ENCODE measurements around the gene SPTAN1. TPM values are rescaled to one million over a fixed set of nuclear protein-coding genes. Genes with fewer than 3 reads are reported as not detected.
A peak's percentile ranks its signal among the peaks of the same experiment; 100 is the strongest.

Gene SPTAN1
- total RNA-seq, 4 donors from 2014 or later = 204 to 368 (median 348) TPM

DNA sequence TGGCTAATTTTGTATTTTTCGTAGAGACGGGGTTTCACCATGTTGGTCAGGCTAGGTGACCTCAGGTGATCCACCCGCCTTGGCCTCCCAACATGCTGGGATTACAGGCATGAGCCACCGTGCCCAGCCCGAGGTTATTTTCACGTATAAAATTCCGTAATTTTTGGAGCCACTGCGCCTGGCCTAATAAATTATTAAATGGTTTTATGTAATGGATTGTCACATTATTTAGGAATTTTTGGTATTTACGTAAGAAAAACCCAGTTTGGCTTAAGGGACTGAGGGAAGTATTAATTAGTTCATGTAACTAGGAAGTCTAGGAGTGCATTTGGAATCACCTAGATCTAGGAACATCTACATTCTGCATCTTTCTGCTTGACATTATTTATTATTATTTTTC is 39.6 kb upstream of the SPTAN1 start:
- no peak overlapping the region for H3K4me3 ChIP-seq
- no peak for DNase-seq (ENCODE audit: extremely low spot score)
- TF ChIP-seq, protein P1, sequence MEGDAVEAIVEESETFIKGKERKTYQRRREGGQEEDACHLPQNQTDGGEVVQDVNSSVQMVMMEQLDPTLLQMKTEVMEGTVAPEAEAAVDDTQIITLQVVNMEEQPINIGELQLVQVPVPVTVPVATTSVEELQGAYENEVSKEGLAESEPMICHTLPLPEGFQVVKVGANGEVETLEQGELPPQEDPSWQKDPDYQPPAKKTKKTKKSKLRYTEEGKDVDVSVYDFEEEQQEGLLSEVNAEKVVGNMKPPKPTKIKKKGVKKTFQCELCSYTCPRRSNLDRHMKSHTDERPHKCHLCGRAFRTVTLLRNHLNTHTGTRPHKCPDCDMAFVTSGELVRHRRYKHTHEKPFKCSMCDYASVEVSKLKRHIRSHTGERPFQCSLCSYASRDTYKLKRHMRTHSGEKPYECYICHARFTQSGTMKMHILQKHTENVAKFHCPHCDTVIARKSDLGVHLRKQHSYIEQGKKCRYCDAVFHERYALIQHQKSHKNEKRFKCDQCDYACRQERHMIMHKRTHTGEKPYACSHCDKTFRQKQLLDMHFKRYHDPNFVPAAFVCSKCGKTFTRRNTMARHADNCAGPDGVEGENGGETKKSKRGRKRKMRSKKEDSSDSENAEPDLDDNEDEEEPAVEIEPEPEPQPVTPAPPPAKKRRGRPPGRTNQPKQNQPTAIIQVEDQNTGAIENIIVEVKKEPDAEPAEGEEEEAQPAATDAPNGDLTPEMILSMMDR (IDR thresholded peaks at IDR 0.05) = no peak
- TF ChIP-seq EP300 (IDR thresholded peaks at IDR 0.05) (no peak), POLR2A (IDR thresholded peaks at IDR 0.05; ENCODE audit: low read depth) (no peak), POLR2AphosphoS5 (IDR thresholded peaks at IDR 0.05) (no peak)
- no peak overlapping the region for H3K27ac ChIP-seq (replicated peaks in 1 of 4)
- WGBS = 93% methylated on average over 9 of the region's 9 CpGs
- H3K27me3 ChIP-seq = no peaks in the 10 kb centered on the region
- no peaks in the 10 kb centered on the region for H3K4me1 ChIP-seq
- intact Hi-C loops (cut with DNase I) = no loop called here
- H3K36me3 ChIP-seq = peaks cover 36 to 88% (median 70%) of the 10 kb centered on the region in 4 donors
- no peaks in the 10 kb centered on the region for H3K9me3 ChIP-seq

DNA sequence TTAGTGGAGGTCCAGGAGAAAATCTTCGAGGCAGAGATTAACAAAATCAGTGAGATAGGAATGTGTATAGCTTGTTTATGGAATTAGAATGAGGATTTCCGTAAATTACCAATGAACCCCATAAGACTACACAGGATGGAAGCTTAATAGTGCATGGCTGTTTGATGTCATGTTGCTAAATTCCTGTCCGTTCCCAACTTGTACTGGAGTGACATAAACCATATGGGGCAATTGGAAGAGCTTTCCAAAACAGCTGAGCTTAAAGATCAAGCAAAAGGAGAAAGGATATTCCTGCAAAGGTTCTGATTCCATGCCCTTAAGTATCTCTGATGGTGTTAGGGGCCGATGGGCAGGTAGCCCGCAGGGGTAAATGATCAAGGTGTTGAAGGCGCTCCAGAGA is 30.4 kb upstream of the SPTAN1 start:
- DNase-seq (ENCODE audit: extremely low spot score) = no peak
- H3K36me3 ChIP-seq = peaks cover 29 to 93% (median 77%) of the 10 kb centered on the region in 4 donors
- no peak overlapping the region for H3K27ac ChIP-seq (replicated peaks in 1 of 4)
- H3K27me3 ChIP-seq = no peaks in the 10 kb centered on the region
- peaks cover 7 to 14% (median 11%) of the 10 kb centered on the region in 4 donors for H3K4me1 ChIP-seq
- TF ChIP-seq POLR2AphosphoS5 (IDR thresholded peaks at IDR 0.05) (no peak), EP300 (IDR thresholded peaks at IDR 0.05) (no peak), POLR2A (IDR thresholded peaks at IDR 0.05; ENCODE audit: low read depth) (no peak)
- TF ChIP-seq, protein P1 (IDR thresholded peaks at IDR 0.05) = no peak
- H3K4me3 ChIP-seq = no peak overlapping the region
- 75% methylated on average over 6 of the region's 6 CpGs for WGBS
- no peaks in the 10 kb centered on the region for H3K9me3 ChIP-seq
- intact Hi-C loops (cut with DNase I) = no loop called here

DNA sequence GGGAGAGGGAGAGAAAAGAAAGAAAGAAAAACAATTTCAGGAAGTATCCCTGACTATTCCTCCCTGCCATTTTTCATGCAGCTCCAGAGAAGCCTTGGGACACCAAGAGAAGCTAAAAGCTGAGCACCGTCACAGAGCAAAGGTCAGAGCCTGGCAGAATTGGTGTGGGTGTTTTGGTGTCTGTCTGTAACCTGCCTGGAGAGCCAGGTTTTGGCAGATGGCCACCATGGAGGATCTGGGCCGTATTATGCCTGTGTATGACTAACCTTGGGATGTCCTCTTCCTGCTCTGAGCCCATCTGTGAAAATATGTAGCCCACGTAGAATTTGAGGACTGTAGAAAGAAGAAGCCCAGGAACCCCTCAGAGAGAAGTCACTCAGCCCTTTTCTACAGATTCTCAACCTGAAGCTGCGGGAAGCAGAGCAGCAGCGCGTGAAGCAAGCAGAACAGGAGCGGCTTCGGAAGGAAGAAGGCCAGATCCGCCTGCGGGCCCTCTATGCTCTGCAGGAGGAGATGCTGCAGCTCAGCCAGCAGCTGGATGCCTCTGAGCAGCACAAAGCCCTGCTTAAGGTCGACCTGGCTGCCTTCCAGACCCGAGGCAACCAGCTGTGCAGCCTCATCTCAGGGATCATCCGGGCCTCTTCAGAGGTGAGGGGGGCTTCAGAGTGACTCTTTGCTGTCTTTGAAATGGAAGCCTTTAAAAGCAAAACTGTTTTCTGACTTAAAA is 29.0 kb upstream of the SPTAN1 start:
- Histone ChIP-seq H3K4me1 (peaks cover 7 to 14% (median 11%) of the 10 kb centered on the region in 4 donors), H3K36me3 (peaks cover 37 to 93% (median 77%) of the 10 kb centered on the region in 4 donors), H3K9me3 (no peaks in the 10 kb centered on the region), H3K27ac (replicated peaks in 1 of 4) (peak overlapping the region; percentile 9 to 38 (median 27)), H3K4me3 (no peak overlapping the region), H3K27me3 (no peaks in the 10 kb centered on the region)
- no peak for TF ChIP-seq POLR2AphosphoS5 (IDR thresholded peaks at IDR 0.05)
- no peak for TF ChIP-seq POLR2A (IDR thresholded peaks at IDR 0.05; ENCODE audit: low read depth)
- TF ChIP-seq, protein P1 (IDR thresholded peaks at IDR 0.05) = no peak
- TF ChIP-seq EP300 (IDR thresholded peaks at IDR 0.05) = no peak
- 40% methylated on average over 11 of the region's 13 CpGs for WGBS
- intact Hi-C loops (cut with DNase I) = no loop called here
- no peak for DNase-seq (ENCODE audit: extremely low spot score)

DNA sequence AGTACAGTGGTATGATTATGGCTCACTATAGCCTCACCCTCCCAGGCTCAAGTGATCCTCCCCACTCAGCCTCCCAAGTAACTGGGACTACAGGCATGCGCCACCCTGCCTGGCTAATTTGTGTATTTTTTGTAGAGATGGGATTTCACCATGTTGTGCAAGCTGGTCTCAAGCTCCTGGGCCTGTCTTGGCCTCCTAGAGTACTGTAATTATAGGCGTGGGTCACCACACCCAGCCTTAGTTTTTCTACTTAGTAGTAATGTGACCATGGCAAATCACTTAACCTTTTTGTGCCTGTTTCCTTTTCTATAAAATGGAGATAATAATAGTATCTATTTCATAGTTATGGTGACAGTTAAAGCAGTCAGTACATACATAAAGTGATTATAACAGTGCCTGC is 25.7 kb upstream of the SPTAN1 start:
- H3K27ac ChIP-seq (replicated peaks in 1 of 4) = no peak overlapping the region
- intact Hi-C loops (cut with DNase I) = no loop called here
- DNase-seq (ENCODE audit: extremely low spot score) = no peak
- no peaks in the 10 kb centered on the region for H3K27me3 ChIP-seq
- H3K36me3 ChIP-seq = peaks cover 61 to 98% (median 89%) of the 10 kb centered on the region in 4 donors
- H3K9me3 ChIP-seq = no peaks in the 10 kb centered on the region
- TF ChIP-seq, protein P1 (IDR thresholded peaks at IDR 0.05) = no peak
- TF ChIP-seq POLR2A (IDR thresholded peaks at IDR 0.05; ENCODE audit: low read depth) = no peak
- no peak for TF ChIP-seq POLR2AphosphoS5 (IDR thresholded peaks at IDR 0.05)
- no peak for TF ChIP-seq EP300 (IDR thresholded peaks at IDR 0.05)
- no peak overlapping the region for H3K4me3 ChIP-seq
- H3K4me1 ChIP-seq = peaks cover 7 to 14% (median 11%) of the 10 kb centered on the region in 4 donors
- 88% methylated on average over 2 of the region's 2 CpGs for WGBS

Measured in esophagus muscularis mucosa (tissue), 4 donors.